Measurements from ENCODE around the gene ERFE. TPM values are rescaled to one million over a fixed set of nuclear protein-coding genes. Genes with fewer than 3 reads are reported as not detected.

Gene ERFE, protein sequence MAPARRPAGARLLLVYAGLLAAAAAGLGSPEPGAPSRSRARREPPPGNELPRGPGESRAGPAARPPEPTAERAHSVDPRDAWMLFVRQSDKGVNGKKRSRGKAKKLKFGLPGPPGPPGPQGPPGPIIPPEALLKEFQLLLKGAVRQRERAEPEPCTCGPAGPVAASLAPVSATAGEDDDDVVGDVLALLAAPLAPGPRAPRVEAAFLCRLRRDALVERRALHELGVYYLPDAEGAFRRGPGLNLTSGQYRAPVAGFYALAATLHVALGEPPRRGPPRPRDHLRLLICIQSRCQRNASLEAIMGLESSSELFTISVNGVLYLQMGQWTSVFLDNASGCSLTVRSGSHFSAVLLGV
- total RNA-seq (2022): 14.5 and 18.1 TPM in 2 replicates
- percentile 37 among the genes with signal in this experiment for Bru-seq, nascent RNA
- percentile 31 among the genes with signal in this experiment for BruChase-seq, experiment 1, labeled RNA remaining after a 6-hour chase
- BruChase-seq, experiment 2, labeled RNA remaining after a 2-hour chase: percentile 30 among the genes with signal in this experiment
- long read RNA-seq, transcript ERFE-207 (8 exons, 1,065 nt): major isoform, 10 of 22 reads
- long read RNA-seq, partial matches to known transcripts: 1 of 22 reads
- long read RNA-seq, other reads (novel, unspliced or antisense): 10 of 22 reads

DNA sequence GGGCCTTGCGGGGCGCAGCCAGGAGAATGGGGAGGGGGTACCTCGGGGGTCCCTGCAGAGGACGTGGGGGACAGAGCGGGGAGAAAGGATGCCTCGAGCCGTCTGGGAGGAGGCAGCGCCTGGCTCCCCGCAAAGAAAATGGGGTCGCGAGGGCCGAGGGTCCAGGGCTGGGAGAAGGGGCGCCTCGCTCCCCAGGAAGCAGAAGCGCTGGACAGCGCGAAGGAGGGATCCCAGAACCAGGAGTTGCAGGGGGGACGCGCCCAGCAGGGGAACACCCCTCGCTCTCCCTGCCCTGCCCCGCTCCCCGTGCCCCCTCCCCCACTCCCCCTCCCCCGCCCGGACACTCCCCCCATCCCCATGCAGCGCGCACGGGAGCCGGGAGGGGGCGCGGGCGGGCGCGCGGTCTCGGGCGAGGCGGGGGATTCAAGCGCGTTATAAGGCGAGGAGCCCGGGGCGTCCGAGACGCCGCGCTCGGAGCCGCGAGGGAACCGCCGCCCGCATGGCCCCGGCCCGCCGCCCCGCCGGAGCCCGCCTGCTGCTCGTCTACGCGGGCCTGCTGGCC is at the start of gene ERFE:
TSS of gene ERFE (plus strand) at position 462 of the 562 bp plus-strand sequence. CDS start at position 500, 38 bp downstream.
- no peak within 1 kb of the TSS for H3K27ac Mint-ChIP-seq (ENCODE audit: low read depth, unreplicated experiment)
- CTCF ChIA-PET: no interaction called here
- BruUV-seq (replicated peaks): no TSS peak
- peak within 1 kb of the TSS; percentile 62 for H3K4me3 Mint-ChIP-seq (ENCODE audit: unreplicated experiment)
- peaks cover 5% of the 10 kb centered on the region for H3K4me1 Mint-ChIP-seq (ENCODE audit: insufficient read depth, unreplicated experiment)
- H3K27me3 Mint-ChIP-seq (ENCODE audit: insufficient read depth, unreplicated experiment): no peaks in the 10 kb centered on the region
- intact Hi-C loops (cut with micrococcal nuclease): loop anchor here (2.0 kb wide), 1 partner anchor 300 kb away; the partner anchor contains the start of gene RAMP1
- TF ChIP-seq, protein P1, sequence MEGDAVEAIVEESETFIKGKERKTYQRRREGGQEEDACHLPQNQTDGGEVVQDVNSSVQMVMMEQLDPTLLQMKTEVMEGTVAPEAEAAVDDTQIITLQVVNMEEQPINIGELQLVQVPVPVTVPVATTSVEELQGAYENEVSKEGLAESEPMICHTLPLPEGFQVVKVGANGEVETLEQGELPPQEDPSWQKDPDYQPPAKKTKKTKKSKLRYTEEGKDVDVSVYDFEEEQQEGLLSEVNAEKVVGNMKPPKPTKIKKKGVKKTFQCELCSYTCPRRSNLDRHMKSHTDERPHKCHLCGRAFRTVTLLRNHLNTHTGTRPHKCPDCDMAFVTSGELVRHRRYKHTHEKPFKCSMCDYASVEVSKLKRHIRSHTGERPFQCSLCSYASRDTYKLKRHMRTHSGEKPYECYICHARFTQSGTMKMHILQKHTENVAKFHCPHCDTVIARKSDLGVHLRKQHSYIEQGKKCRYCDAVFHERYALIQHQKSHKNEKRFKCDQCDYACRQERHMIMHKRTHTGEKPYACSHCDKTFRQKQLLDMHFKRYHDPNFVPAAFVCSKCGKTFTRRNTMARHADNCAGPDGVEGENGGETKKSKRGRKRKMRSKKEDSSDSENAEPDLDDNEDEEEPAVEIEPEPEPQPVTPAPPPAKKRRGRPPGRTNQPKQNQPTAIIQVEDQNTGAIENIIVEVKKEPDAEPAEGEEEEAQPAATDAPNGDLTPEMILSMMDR (IDR thresholded peaks at IDR 0.05; ENCODE audit: unreplicated experiment): peak; percentile 67
- peak; percentile 58 for DNase-seq (ENCODE audit: unreplicated experiment)
- POLR2A ChIA-PET: no interaction called here
- no peaks in the 10 kb centered on the region for H3K36me3 Mint-ChIP-seq (ENCODE audit: insufficient read depth, unreplicated experiment)
- H3K9me3 Mint-ChIP-seq (ENCODE audit: unreplicated experiment): no peaks in the 10 kb centered on the region

DNA sequence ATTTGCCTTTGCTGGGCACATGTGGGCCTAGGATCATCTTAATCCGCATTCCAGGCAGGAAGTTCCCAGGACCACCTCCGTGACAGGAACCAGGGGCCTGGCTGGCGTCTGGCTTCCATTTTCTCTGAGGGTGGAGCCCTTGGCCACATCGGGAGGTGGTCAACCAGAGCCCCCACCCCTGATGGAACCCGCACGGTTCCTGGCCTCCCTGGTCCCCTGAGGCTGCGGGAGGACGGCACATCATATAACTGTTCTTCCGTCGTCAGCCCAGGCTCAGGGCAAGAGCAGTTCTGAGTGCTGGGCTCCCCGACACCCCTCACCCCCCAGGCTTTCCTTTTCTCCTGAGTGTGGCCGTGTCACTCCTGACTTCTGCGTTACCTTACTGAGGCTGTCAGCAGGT is 45.2 kb upstream of the ERFE start:
- intact Hi-C loops (cut with micrococcal nuclease): no loop called here
- Mint-ChIP-seq H3K36me3 (ENCODE audit: insufficient read depth, unreplicated experiment) (no peaks in the 10 kb centered on the region), H3K27ac (ENCODE audit: low read depth, unreplicated experiment) (no peak overlapping the region), H3K27me3 (ENCODE audit: insufficient read depth, unreplicated experiment) (peaks cover 15% of the 10 kb centered on the region), H3K9me3 (ENCODE audit: unreplicated experiment) (peaks cover 24% of the 10 kb centered on the region), H3K4me1 (ENCODE audit: insufficient read depth, unreplicated experiment) (no peaks in the 10 kb centered on the region), H3K4me3 (ENCODE audit: unreplicated experiment) (no peak overlapping the region)
- TF ChIP-seq, protein P1 (IDR thresholded peaks at IDR 0.05; ENCODE audit: unreplicated experiment): no peak
- POLR2A ChIA-PET: no interaction called here
- CTCF ChIA-PET: no interaction called here
- no peak for DNase-seq (ENCODE audit: unreplicated experiment)
- no TSS peak for BruUV-seq (replicated peaks)

DNA sequence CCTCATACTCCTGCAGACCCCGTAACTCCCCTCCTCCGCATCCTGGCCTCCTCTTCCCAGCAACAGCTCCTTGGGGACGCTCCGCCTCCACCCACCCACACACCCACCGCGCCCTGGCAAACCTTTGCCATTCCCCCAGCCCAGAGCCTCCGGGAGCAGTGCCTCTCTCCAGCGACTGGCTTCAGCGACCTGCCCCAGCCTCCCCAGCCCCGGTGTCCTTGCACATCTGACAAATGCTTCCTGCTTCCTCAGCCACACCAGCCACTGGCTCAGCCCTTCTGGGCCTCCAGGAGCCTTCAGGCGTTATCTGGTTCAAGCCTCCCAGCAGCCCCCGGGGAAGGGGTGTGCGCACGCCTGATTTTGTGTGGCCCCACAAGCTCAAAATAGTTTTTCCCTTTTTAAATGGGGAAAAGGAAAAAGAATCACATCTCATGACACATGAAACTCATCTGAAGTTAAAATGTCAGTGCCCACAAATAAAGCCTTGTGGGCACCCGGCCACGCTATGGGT is 44.4 kb upstream of the ERFE start:
- Mint-ChIP-seq H3K4me3 (ENCODE audit: unreplicated experiment) (no peak overlapping the region), H3K4me1 (ENCODE audit: insufficient read depth, unreplicated experiment) (no peaks in the 10 kb centered on the region), H3K27me3 (ENCODE audit: insufficient read depth, unreplicated experiment) (peaks cover 23% of the 10 kb centered on the region), H3K9me3 (ENCODE audit: unreplicated experiment) (peaks cover 27% of the 10 kb centered on the region), H3K27ac (ENCODE audit: low read depth, unreplicated experiment) (no peak overlapping the region), H3K36me3 (ENCODE audit: insufficient read depth, unreplicated experiment) (no peaks in the 10 kb centered on the region)
- intact Hi-C loops (cut with micrococcal nuclease): no loop called here
- no TSS peak for BruUV-seq (replicated peaks)
- ChIA-PET POLR2A (no interaction called here), CTCF (no interaction called here)
- no peak for DNase-seq (ENCODE audit: unreplicated experiment)
- TF ChIP-seq, protein P1 (IDR thresholded peaks at IDR 0.05; ENCODE audit: unreplicated experiment): no peak
